GM19239 (cell line): Measurements from ENCODE around the gene CEP97.

Experiments
- DNase-seq: peaks from one replicate; pipeline ENCODE4 v3.0.0; 2011; ENCODE audit warnings: low spot score; ENCODE audit not compliant: insufficient read length
- FAIRE-seq: peaks from 2 replicates; lab custom pipeline; 2011; peaks lifted over from hg19 to GRCh38; lab: Jason Lieb, UNC

Gene CEP97

GRCh38 chr3:101809178-101810021 is 85.0 kb downstream of the CEP97 start:
- DNase-seq (no peak), FAIRE-seq (peak; percentile 94)

- FAIRE-seq = no peak
- no peak for DNase-seq
Observed at GRCh38 chr3:101810022-101810418, 85.6 kb downstream of the CEP97 start.

- FAIRE-seq = no peak
- no peak for DNase-seq
Observed at GRCh38 chr3:101811875-101812274, 87.5 kb downstream of the CEP97 start.

GRCh38 chr3:101812895-101813294 is 88.5 kb downstream of the CEP97 start:
- FAIRE-seq (no peak), DNase-seq (no peak)

- FAIRE-seq (peak; percentile 76), DNase-seq (no peak)
Observed at GRCh38 chr3:101813817-101814440, 89.5 kb downstream of the CEP97 start.

- DNase-seq (no peak), FAIRE-seq (peak; percentile 18)
Observed at GRCh38 chr3:101814835-101815234, 90.4 kb downstream of the CEP97 start.

GRCh38 chr3:101816215-101817149 is 92.1 kb downstream of the CEP97 start:
- no peak for DNase-seq
- FAIRE-seq = peak; percentile 71

GRCh38 chr3:101817992-101818391 is 93.6 kb downstream of the CEP97 start:
- DNase-seq (no peak), FAIRE-seq (peak; percentile 54)

GRCh38 chr3:101819649-101820206 is 95.3 kb downstream of the CEP97 start:
- no peak for DNase-seq
- no peak for FAIRE-seq
